ENCODE results near the gene FAM9B. TPM values are rescaled to one million over a fixed set of nuclear protein-coding genes. Genes with fewer than 3 reads are reported as not detected.
"Not testable (repeated sequence)": the region's sequence is repeated elsewhere in the genome, so short reads cannot be mapped to it uniquely, and the experiment has no call there.

The FAM9B gene
- total RNA-seq = not detected

- no peak for ATAC-seq
Observed at GRCh38 chrX:9033989-9034388, at the start of gene FAM9B. TSS of gene FAM9B (minus strand) at chrX:9034127. CDS start at chrX:9032986, 1,141 bp downstream.

- no peak for ATAC-seq
Observed at GRCh38 chrX:9081271-9081670, 47.3 kb upstream of the FAM9B start.

- no peak for ATAC-seq
Observed at GRCh38 chrX:9074326-9074725, 40.4 kb upstream of the FAM9B start.

GRCh38 chrX:9072281-9072680 is 38.4 kb upstream of the FAM9B start:
- no peak for ATAC-seq

GRCh38 chrX:9071031-9071650 is 37.2 kb upstream of the FAM9B start:
- ATAC-seq = no peak

GRCh38 chrX:9069573-9069972 is 35.6 kb upstream of the FAM9B start:
- no peak for ATAC-seq

GRCh38 chrX:9064694-9065093 is 30.8 kb upstream of the FAM9B start:
- no peak for ATAC-seq

- ATAC-seq = no peak
Observed at GRCh38 chrX:9062641-9063040, 28.7 kb upstream of the FAM9B start.

- no peak for ATAC-seq
Observed at GRCh38 chrX:9055354-9055753, 21.4 kb upstream of the FAM9B start.

GRCh38 chrX:9052081-9052480 is 18.2 kb upstream of the FAM9B start:
- ATAC-seq = no peak

- ATAC-seq = no peak
Observed at GRCh38 chrX:9050331-9050730, 16.4 kb upstream of the FAM9B start.

- ATAC-seq = no peak
Observed at GRCh38 chrX:9048801-9049200, 14.9 kb upstream of the FAM9B start.

- no peak for ATAC-seq
Observed at GRCh38 chrX:9038244-9038643, 4.3 kb upstream of the FAM9B start.

GRCh38 chrX:9037296-9037695 is 3.4 kb upstream of the FAM9B start:
- no peak for ATAC-seq

- ATAC-seq = no peak
Observed at GRCh38 chrX:9033586-9033985, 341 bp downstream of the FAM9B start.

- ATAC-seq = no peak
Observed at GRCh38 chrX:9033179-9033578, 748 bp downstream of the FAM9B start.

- no peak for ATAC-seq
Observed at GRCh38 chrX:9023293-9023692, 10.6 kb downstream of the FAM9B start.

- ATAC-seq = no peak
Observed at GRCh38 chrX:9019151-9019550, 14.8 kb downstream of the FAM9B start.

GRCh38 chrX:9018332-9018731 is 15.6 kb downstream of the FAM9B start:
- not testable (repeated sequence) for ATAC-seq

GRCh38 chrX:9003041-9003440 is 30.9 kb downstream of the FAM9B start:
- no peak for ATAC-seq

- peak; percentile 96 for ATAC-seq
Observed at GRCh38 chrX:8988446-8988845, 45.5 kb downstream of the FAM9B start.

GRCh38 chrX:8987672-8988250 is 46.2 kb downstream of the FAM9B start:
- ATAC-seq = peak; percentile 90

GRCh38 chrX:8984231-8984630 is 49.7 kb downstream of the FAM9B start:
- ATAC-seq = no peak

- no peak for ATAC-seq
Observed at GRCh38 chrX:8981723-8982122, 52.2 kb downstream of the FAM9B start.

- no peak for ATAC-seq
Observed at GRCh38 chrX:8980756-8981155, 53.2 kb downstream of the FAM9B start.
